Left ventricle myocardium inferior (tissue), 1 donor: ENCODE results near the gene GLUD1. TPM values are rescaled to one million over a fixed set of nuclear protein-coding genes. Genes with fewer than 3 reads are reported as not detected.

ENCODE experiments used
- DNase-seq: peaks from one replicate; pipeline ENCODE4 v3.0.0-alpha.2; 2020
- H3K27ac ChIP-seq: fragments of 200-600 bp; replicated peaks from 2 replicates; pipeline ENCODE4 v1.8.0; 2021
- H3K27me3 ChIP-seq: fragments of 200-600 bp; 2 replicates; pipeline ENCODE4 v1.8.0; 2021; ENCODE audit warnings: low read depth
- H3K36me3 ChIP-seq: fragments of 200-600 bp; 2 replicates; pipeline ENCODE4 v1.8.0; 2021
- H3K4me1 ChIP-seq: fragments of 200-600 bp; 2 replicates; pipeline ENCODE4 v1.8.0; 2021
- H3K4me3 ChIP-seq: fragments of 200-600 bp; 2 replicates; pipeline ENCODE4 v1.8.0; 2021; ENCODE audit warnings: mild to moderate bottlenecking, moderate library complexity
- H3K9me3 ChIP-seq: fragments of 200-600 bp; replicated peaks from 2 replicates; pipeline ENCODE4 v1.8.0; 2021
- CTCF ChIP-seq: fragments of 200-600 bp; IDR thresholded peaks from 2 replicates; pipeline ENCODE4 v1.8.0; 2021; ENCODE audit warnings: antibody characterized with exemption, mild to moderate bottlenecking, borderline replicate concordance
- intact Hi-C: fragments of 100-400 bp; cut with micrococcal nuclease; formaldehyde crosslinking; loops from one replicate; pipeline ENCODE4 v1.11.0; 2022
- total RNA-seq: library from RNA; stranded (reverse); fragmentation: NEBNext Ultra II Directional; extraction: Animal tissue kit (Norgen Biotek cat#: 25700); gene quantifications from one replicate; pipeline ENCODE4 v1.2.1, GENCODE V29; 2021
- donor health status: DM: no; HTN: yes; CAD: no; lungs with severe emphysema.

GLUD1 gene
- total RNA-seq, 1 donor from 2014 or later = 96.4 TPM

GRCh38 chr10:87066178-87066577, 28.5 kb downstream of the GLUD1 start:
- no peak for TF ChIP-seq CTCF
- H3K4me3 ChIP-seq = no peak overlapping the region
- H3K36me3 ChIP-seq = peaks cover 86% of the 10 kb centered on the region

GRCh38 chr10:87064651-87065050, 30.0 kb downstream of the GLUD1 start:
- no peak for TF ChIP-seq CTCF
- no peaks in the 10 kb centered on the region for H3K27me3 ChIP-seq
- peaks cover 90% of the 10 kb centered on the region for H3K36me3 ChIP-seq
- H3K4me3 ChIP-seq = no peak overlapping the region
- H3K9me3 ChIP-seq = no peaks in the 10 kb centered on the region
- intact Hi-C loops = no loop called here
- H3K4me1 ChIP-seq = no peaks in the 10 kb centered on the region
- H3K27ac ChIP-seq = no peak overlapping the region
- no peak for DNase-seq

More at GRCh38 chr10:87066178-87066577, 28.5 kb downstream of the GLUD1 start:
- Histone ChIP-seq H3K27ac (no peak overlapping the region), H3K4me1 (no peaks in the 10 kb centered on the region), H3K27me3 (no peaks in the 10 kb centered on the region), H3K9me3 (no peaks in the 10 kb centered on the region)
- no peak for DNase-seq
- intact Hi-C loops = no loop called here

GRCh38 chr10:87060280-87060928, 34.2 kb downstream of the GLUD1 start:
- Histone ChIP-seq H3K36me3 (peaks cover 89% of the 10 kb centered on the region), H3K4me1 (no peaks in the 10 kb centered on the region), H3K9me3 (no peaks in the 10 kb centered on the region), H3K27ac (no peak overlapping the region), H3K27me3 (no peaks in the 10 kb centered on the region), H3K4me3 (no peak overlapping the region)
- DNase-seq = no peak
- no peak for TF ChIP-seq CTCF
- intact Hi-C loops = no loop called here

GRCh38 chr10:87059401-87059800, 35.2 kb downstream of the GLUD1 start:
- no peaks in the 10 kb centered on the region for H3K27me3 ChIP-seq
- intact Hi-C loops = no loop called here
- no peak for TF ChIP-seq CTCF

GRCh38 chr10:87058171-87058570, 36.5 kb downstream of the GLUD1 start:
- Histone ChIP-seq H3K4me3 (no peak overlapping the region), H3K9me3 (no peaks in the 10 kb centered on the region), H3K27me3 (no peaks in the 10 kb centered on the region), H3K4me1 (peaks cover 21% of the 10 kb centered on the region), H3K36me3 (peaks cover 70% of the 10 kb centered on the region), H3K27ac (no peak overlapping the region)
- no peak for TF ChIP-seq CTCF
- DNase-seq = no peak
- intact Hi-C loops = no loop called here

More at GRCh38 chr10:87059401-87059800, 35.2 kb downstream of the GLUD1 start:
- peaks cover 9% of the 10 kb centered on the region for H3K4me1 ChIP-seq
- H3K9me3 ChIP-seq = no peaks in the 10 kb centered on the region
- DNase-seq = no peak
- H3K36me3 ChIP-seq = peaks cover 81% of the 10 kb centered on the region
- no peak overlapping the region for H3K27ac ChIP-seq
- no peak overlapping the region for H3K4me3 ChIP-seq
